ENCODE measurements around the gene NPVF.

GRCh38 chr7:25216837-25217236 lies 11.4 kb downstream of the NPVF start:
- TF ChIP-seq POLR2AphosphoS5 (IDR thresholded peaks at IDR 0.05) (no peak), CTCF (IDR thresholded peaks at IDR 0.05) (peak in 5 of 7 experiments; percentile 40 to 90 (median 73)), POLR2A (IDR thresholded peaks at IDR 0.05) (no peak)
